HepG2 (cell line): Measurements from ENCODE around the gene IGF2BP1. TPM values are rescaled to one million over a fixed set of nuclear protein-coding genes. Genes with fewer than 3 reads are reported as not detected.

Experiments
- ATF7-NPFF ChIP-seq: sonication (generic); formaldehyde crosslinking; IDR thresholded peaks from 2 replicates; pipeline ENCODE4 v1.8.1; 2023; ENCODE audit warnings: mild to moderate bottlenecking, low read depth, missing genetic modification reagents, moderate library complexity
- JARID2 ChIP-seq: sonication (generic); formaldehyde crosslinking; IDR thresholded peaks from 2 replicates; pipeline ENCODE4 v1.8.1; 2023; ENCODE audit warnings: missing genetic modification reagents, inconsistent platforms; ENCODE audit not compliant: insufficient replicate concordance
- KLF12 ChIP-seq: sonication (generic); formaldehyde crosslinking; IDR thresholded peaks from 2 replicates; pipeline ENCODE4 v1.4.0; 2020; ENCODE audit warnings: missing genetic modification reagents, borderline replicate concordance
- KMT2A ChIP-seq: sonication (generic); formaldehyde crosslinking; IDR thresholded peaks from 2 replicates; pipeline ENCODE4 v1.4.0; 2020; ENCODE audit warnings: missing genetic modification reagents
- LCORL ChIP-seq, 2 experiments: fragments of 450-650 bp in 1 of 2; sonication (generic) in 1 of 2; formaldehyde crosslinking in 1 of 2; IDR thresholded peaks; 2 replicates each; pipeline versions ENCODE4 v1.5.0 to v1.6.1; 2017 to 2020; ENCODE audit warnings: antibody characterized with exemption in 1 of 2, missing genetic modification reagents in 1 of 2
- MTA1 ChIP-seq: sonication (generic); formaldehyde crosslinking; IDR thresholded peaks from 2 replicates; pipeline ENCODE4 v1.4.0; 2020; ENCODE audit warnings: missing genetic modification reagents, mild to moderate bottlenecking, borderline replicate concordance
- SATB2 ChIP-seq: sonication (generic); formaldehyde crosslinking; IDR thresholded peaks from 2 replicates; pipeline ENCODE4 v1.5.0; 2020; ENCODE audit warnings: missing genetic modification reagents
- SSRP1 ChIP-seq: IDR thresholded peaks from 2 replicates; pipeline ENCODE4 v1.6.1; 2016; ENCODE audit warnings: control low read depth
- ZFP36L2 ChIP-seq: sonication (generic); formaldehyde crosslinking; IDR thresholded peaks from 2 replicates; pipeline ENCODE4 v1.4.0; 2020; ENCODE audit warnings: missing genetic modification reagents
- ZNF33B ChIP-seq: sonication (generic); formaldehyde crosslinking; IDR thresholded peaks from 2 replicates; pipeline ENCODE4 v1.5.1; 2020; ENCODE audit warnings: mild to moderate bottlenecking, missing genetic modification reagents
- ZNF674 ChIP-seq: sonication (generic); formaldehyde crosslinking; IDR thresholded peaks from 2 replicates; pipeline ENCODE4 v1.5.0; 2020; ENCODE audit warnings: low read depth, mild to moderate bottlenecking, missing genetic modification reagents
- ZNF839 ChIP-seq: sonication (generic); formaldehyde crosslinking; IDR thresholded peaks from 2 replicates; pipeline ENCODE4 v1.4.0; 2020; ENCODE audit warnings: missing genetic modification reagents, mild to moderate bottlenecking, borderline replicate concordance
- polyA plus RNA-seq, 8 experiments: library from polyadenylated mRNA; depleted of rRNA in 3 of 8; stranded (reverse) in 7 of 8; unstranded in 1 of 8; fragments of >200 nt; fragmentation: Illumina TruSeq in 4 of 8; extraction: Trizol in 4 of 8; gene quantifications; 2 replicates each; pipeline versions ENCODE4 v1.2.1 to v1.2.3, GENCODE V29; 2011 to 2016; ENCODE audit warnings: low read depth in 4 of 8, missing spikeins in 1 of 8, mixed read lengths in 1 of 8; ENCODE audit not compliant: insufficient read depth in 1 of 8
- total RNA-seq, 5 experiments: library from RNA; depleted of rRNA; stranded (reverse); fragments of >200 nt; fragmentation: Illumina TruSeq; extraction: Trizol; gene quantifications; 2 replicates each; pipeline ENCODE4 v1.2.3, GENCODE V29; 2016; ENCODE audit warnings: low read depth in 1 of 5
- TF ChIP-seq, protein P1 (sequence below): sonication (generic); formaldehyde crosslinking; IDR thresholded peaks from 2 replicates; pipeline ENCODE4 v1.8.1; 2023; ENCODE audit warnings: missing genetic modification reagents, inconsistent platforms, borderline replicate concordance
- TF ChIP-seq, protein P2 (sequence below): IDR thresholded peaks from 2 replicates; pipeline ENCODE4 v1.6.1; 2016; ENCODE audit warnings: low read depth, missing genetic modification reagents, missing compliant biosample characterization
- TF ChIP-seq, protein P3 (sequence below): sonication (generic); formaldehyde crosslinking; IDR thresholded peaks from 2 replicates; pipeline ENCODE4 v1.9.0; 2021; ENCODE audit warnings: missing genetic modification reagents, borderline replicate concordance
- TF ChIP-seq, protein P4 (sequence below): sonication (generic); formaldehyde crosslinking; IDR thresholded peaks from 2 replicates; pipeline ENCODE4 v1.5.0; 2020; ENCODE audit warnings: mild to moderate bottlenecking, missing genetic modification reagents, borderline replicate concordance

Gene IGF2BP1
- total and polyA plus RNA-seq, 2 of the 13 experiments (the other 11 are each of a cell fraction or from before 2014, with no cell fraction given), result 29.7 to 75.1 TPM

DNA sequence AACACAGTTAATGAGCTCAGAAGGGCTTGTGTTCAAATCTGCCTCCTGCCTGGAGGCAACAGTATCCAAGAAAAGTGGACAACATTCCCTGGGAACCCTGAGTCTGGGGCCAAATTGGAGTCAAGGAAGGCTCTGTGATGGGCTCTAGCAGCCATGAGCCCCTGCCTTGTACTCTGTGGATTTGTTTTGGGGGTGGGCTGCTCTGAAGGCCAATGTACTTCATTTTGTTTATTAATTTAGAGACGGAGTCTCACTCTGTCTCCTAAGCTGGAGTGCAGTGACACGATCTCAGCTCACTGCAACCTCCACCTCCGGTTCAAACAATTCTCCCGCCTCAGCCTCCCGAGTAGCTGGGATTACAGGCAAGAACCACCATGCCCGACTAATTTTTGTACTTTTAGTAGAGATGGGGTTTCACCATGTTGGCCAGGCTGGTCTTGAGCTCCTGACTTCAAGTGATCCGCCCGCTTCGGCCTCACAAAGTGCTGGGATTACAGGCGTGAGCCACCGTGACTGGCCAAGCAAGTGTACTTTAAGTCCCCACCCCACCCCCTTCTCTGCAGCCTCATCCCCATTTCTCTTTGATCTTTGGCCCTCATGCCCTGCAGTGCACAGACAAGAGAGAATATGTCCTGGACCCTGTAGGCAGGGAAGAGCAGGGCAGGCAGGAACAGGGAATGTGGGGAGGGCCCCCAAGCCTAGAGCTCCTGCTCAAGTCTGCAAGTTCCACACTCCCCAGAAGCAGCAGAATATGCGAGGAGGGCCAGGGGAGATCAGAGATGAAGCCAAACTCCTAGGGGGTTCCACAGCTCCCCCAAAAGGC lies 26.1 kb upstream of the IGF2BP1 start (continued):
- TF ChIP-seq, protein P1, sequence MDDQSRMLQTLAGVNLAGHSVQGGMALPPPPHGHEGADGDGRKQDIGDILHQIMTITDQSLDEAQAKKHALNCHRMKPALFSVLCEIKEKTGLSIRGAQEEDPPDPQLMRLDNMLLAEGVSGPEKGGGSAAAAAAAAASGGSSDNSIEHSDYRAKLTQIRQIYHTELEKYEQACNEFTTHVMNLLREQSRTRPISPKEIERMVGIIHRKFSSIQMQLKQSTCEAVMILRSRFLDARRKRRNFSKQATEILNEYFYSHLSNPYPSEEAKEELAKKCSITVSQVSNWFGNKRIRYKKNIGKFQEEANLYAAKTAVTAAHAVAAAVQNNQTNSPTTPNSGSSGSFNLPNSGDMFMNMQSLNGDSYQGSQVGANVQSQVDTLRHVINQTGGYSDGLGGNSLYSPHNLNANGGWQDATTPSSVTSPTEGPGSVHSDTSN, result no peak
- TF ChIP-seq ZNF674 (CRISPR knock-in tag) (no peak), SATB2 (no peak), SSRP1 (CRISPR knock-in tag) (no peak), MTA1 (CRISPR knock-in tag) (peak; percentile 95), ATF7-NPFF (CRISPR knock-in tag) (peak; percentile 77), KLF12 (CRISPR knock-in tag) (peak; percentile 51; the same call in 1 of the 2 replicates), KMT2A (0 out of 2 replicates have a peak, but pooled peaks have one; percentile 72), LCORL (IDR thresholded peaks at IDR 0.05) (peak; percentile 61; the same call in 1 of the 2 replicates), LCORL (CRISPR knock-in tag; IDR thresholded peaks at IDR 0.05) (peak; percentile 95), ZFP36L2 (CRISPR knock-in tag) (no peak), JARID2 (CRISPR knock-in tag) (no peak), ZNF33B (CRISPR knock-in tag) (no peak; the same call in 1 of the 2 replicates), ZNF839 (no peak)
- TF ChIP-seq, protein P2, sequence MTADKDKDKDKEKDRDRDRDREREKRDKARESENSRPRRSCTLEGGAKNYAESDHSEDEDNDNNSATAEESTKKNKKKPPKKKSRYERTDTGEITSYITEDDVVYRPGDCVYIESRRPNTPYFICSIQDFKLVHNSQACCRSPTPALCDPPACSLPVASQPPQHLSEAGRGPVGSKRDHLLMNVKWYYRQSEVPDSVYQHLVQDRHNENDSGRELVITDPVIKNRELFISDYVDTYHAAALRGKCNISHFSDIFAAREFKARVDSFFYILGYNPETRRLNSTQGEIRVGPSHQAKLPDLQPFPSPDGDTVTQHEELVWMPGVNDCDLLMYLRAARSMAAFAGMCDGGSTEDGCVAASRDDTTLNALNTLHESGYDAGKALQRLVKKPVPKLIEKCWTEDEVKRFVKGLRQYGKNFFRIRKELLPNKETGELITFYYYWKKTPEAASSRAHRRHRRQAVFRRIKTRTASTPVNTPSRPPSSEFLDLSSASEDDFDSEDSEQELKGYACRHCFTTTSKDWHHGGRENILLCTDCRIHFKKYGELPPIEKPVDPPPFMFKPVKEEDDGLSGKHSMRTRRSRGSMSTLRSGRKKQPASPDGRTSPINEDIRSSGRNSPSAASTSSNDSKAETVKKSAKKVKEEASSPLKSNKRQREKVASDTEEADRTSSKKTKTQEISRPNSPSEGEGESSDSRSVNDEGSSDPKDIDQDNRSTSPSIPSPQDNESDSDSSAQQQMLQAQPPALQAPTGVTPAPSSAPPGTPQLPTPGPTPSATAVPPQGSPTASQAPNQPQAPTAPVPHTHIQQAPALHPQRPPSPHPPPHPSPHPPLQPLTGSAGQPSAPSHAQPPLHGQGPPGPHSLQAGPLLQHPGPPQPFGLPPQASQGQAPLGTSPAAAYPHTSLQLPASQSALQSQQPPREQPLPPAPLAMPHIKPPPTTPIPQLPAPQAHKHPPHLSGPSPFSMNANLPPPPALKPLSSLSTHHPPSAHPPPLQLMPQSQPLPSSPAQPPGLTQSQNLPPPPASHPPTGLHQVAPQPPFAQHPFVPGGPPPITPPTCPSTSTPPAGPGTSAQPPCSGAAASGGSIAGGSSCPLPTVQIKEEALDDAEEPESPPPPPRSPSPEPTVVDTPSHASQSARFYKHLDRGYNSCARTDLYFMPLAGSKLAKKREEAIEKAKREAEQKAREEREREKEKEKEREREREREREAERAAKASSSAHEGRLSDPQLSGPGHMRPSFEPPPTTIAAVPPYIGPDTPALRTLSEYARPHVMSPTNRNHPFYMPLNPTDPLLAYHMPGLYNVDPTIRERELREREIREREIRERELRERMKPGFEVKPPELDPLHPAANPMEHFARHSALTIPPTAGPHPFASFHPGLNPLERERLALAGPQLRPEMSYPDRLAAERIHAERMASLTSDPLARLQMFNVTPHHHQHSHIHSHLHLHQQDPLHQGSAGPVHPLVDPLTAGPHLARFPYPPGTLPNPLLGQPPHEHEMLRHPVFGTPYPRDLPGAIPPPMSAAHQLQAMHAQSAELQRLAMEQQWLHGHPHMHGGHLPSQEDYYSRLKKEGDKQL (CRISPR knock-in tag), result no peak
- TF ChIP-seq, protein P3, sequence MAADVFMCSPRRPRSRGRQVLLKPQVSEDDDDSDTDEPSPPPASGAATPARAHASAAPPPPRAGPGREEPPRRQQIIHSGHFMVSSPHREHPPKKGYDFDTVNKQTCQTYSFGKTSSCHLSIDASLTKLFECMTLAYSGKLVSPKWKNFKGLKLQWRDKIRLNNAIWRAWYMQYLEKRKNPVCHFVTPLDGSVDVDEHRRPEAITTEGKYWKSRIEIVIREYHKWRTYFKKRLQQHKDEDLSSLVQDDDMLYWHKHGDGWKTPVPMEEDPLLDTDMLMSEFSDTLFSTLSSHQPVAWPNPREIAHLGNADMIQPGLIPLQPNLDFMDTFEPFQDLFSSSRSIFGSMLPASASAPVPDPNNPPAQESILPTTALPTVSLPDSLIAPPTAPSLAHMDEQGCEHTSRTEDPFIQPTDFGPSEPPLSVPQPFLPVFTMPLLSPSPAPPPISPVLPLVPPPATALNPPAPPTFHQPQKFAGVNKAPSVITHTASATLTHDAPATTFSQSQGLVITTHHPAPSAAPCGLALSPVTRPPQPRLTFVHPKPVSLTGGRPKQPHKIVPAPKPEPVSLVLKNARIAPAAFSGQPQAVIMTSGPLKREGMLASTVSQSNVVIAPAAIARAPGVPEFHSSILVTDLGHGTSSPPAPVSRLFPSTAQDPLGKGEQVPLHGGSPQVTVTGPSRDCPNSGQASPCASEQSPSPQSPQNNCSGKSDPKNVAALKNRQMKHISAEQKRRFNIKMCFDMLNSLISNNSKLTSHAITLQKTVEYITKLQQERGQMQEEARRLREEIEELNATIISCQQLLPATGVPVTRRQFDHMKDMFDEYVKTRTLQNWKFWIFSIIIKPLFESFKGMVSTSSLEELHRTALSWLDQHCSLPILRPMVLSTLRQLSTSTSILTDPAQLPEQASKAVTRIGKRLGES (CRISPR knock-in tag), result peak; percentile 52; the same call in 1 of the 2 replicates
- TF ChIP-seq, protein P4, sequence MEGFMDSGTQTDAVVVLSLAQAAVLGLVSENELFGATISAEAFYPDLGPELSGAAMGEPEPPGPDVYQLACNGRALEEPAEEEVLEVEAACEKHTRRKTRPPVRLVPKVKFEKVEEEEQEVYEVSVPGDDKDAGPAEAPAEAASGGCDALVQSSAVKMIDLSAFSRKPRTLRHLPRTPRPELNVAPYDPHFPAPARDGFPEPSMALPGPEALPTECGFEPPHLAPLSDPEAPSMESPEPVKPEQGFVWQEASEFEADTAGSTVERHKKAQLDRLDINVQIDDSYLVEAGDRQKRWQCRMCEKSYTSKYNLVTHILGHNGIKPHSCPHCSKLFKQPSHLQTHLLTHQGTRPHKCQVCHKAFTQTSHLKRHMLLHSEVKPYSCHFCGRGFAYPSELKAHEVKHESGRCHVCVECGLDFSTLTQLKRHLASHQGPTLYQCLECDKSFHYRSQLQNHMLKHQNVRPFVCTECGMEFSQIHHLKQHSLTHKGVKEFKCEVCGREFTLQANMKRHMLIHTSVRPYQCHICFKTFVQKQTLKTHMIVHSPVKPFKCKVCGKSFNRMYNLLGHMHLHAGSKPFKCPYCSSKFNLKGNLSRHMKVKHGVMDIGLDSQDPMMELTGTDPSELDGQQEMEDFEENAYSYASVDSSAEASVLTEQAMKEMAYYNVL (CRISPR knock-in tag), result peak; percentile 86
